ENCODE results near the gene KLC1. TPM values are rescaled to one million over a fixed set of nuclear protein-coding genes. Genes with fewer than 3 reads are reported as not detected.

The KLC1 gene
- total RNA-seq, 1 donor from 2014 or later = 171 TPM

GRCh38 chr14:103728141-103728540, 99.1 kb downstream of the KLC1 start:
- intact Hi-C loops (cut with DNase I) = no loop called here
- DNase-seq (no peak), ATAC-seq (no peak)
- Histone ChIP-seq H3K27me3 (ENCODE audit: low read depth) (no peaks in the 10 kb centered on the region), H3K4me1 (peaks cover 22% of the 10 kb centered on the region), H3K4me3 (no peak overlapping the region), H3K9me3 (no peaks in the 10 kb centered on the region), H3K27ac (no peak overlapping the region), H3K36me3 (peaks cover 62% of the 10 kb centered on the region)
- TF ChIP-seq CTCF (IDR thresholded peaks at IDR 0.05) = no peak

GRCh38 chr14:103728721-103729120, 99.7 kb downstream of the KLC1 start:
- Histone ChIP-seq H3K27ac (no peak overlapping the region), H3K9me3 (no peaks in the 10 kb centered on the region), H3K4me1 (peaks cover 16% of the 10 kb centered on the region), H3K27me3 (ENCODE audit: low read depth) (no peaks in the 10 kb centered on the region), H3K36me3 (peaks cover 67% of the 10 kb centered on the region), H3K4me3 (no peak overlapping the region)
- intact Hi-C loops (cut with DNase I) = no loop called here
- no peak for TF ChIP-seq CTCF (IDR thresholded peaks at IDR 0.05)
- DNase-seq = no peak
- ATAC-seq = peak; percentile 13 to 25

GRCh38 chr14:103729496-103730448, 100.8 kb downstream of the KLC1 start:
- Histone ChIP-seq H3K9me3 (no peaks in the 10 kb centered on the region), H3K36me3 (peaks cover 78% of the 10 kb centered on the region), H3K27ac (no peak overlapping the region), H3K27me3 (ENCODE audit: low read depth) (no peaks in the 10 kb centered on the region), H3K4me3 (no peak overlapping the region), H3K4me1 (peaks cover 6% of the 10 kb centered on the region)
- intact Hi-C loops (cut with DNase I) = no loop called here
- DNase-seq = peak; percentile 34
- ATAC-seq = no peak
- no peak for TF ChIP-seq CTCF (IDR thresholded peaks at IDR 0.05)

GRCh38 chr14:103730490-103731035, 101.6 kb downstream of the KLC1 start:
- Histone ChIP-seq H3K4me1 (peaks cover 9% of the 10 kb centered on the region), H3K27ac (no peak overlapping the region), H3K9me3 (no peaks in the 10 kb centered on the region), H3K27me3 (ENCODE audit: low read depth) (no peaks in the 10 kb centered on the region), H3K4me3 (no peak overlapping the region), H3K36me3 (peaks cover 82% of the 10 kb centered on the region)
- DNase-seq = peak; percentile 42
- TF ChIP-seq CTCF (IDR thresholded peaks at IDR 0.05) = no peak
- intact Hi-C loops (cut with DNase I) = no loop called here
- ATAC-seq = no peak

GRCh38 chr14:103731481-103731880, 102.5 kb downstream of the KLC1 start:
- H3K36me3 ChIP-seq = peaks cover 85% of the 10 kb centered on the region
- no peaks in the 10 kb centered on the region for H3K27me3 ChIP-seq (ENCODE audit: low read depth)
- no peak overlapping the region for H3K27ac ChIP-seq
- intact Hi-C loops (cut with DNase I) = no loop called here
- DNase-seq (peak; percentile 29), ATAC-seq (no peak)
- H3K4me1 ChIP-seq = peaks cover 17% of the 10 kb centered on the region
- no peak overlapping the region for H3K4me3 ChIP-seq
- no peak for TF ChIP-seq CTCF (IDR thresholded peaks at IDR 0.05)
- H3K9me3 ChIP-seq = no peaks in the 10 kb centered on the region

Data from lower lobe of right lung (tissue), 2 donors.